NCI-H2171 (cell line): Measurements from ENCODE around the gene NOD2.

Experiments
- DNase-seq: peaks from one replicate; lab custom pipeline; 2025; lab: John Stamatoyannopoulos, UW

The NOD2 gene

GRCh38 chr16:50692999-50693781 is at the start of gene NOD2:
Gene NOD2, plus strand, starts transcription at chr16:50693606. Its CDS starts 5,890 bp downstream, at chr16:50699496.
- DNase-seq: no peak

GRCh38 chr16:50644245-50644644 is 49.2 kb upstream of the NOD2 start:
- no peak for DNase-seq

GRCh38 chr16:50644729-50645128 is 48.7 kb upstream of the NOD2 start:
- no peak for DNase-seq

- DNase-seq: no peak
Observed at GRCh38 chr16:50645563-50646220, 47.7 kb upstream of the NOD2 start.

GRCh38 chr16:50646345-50646744 is 47.1 kb upstream of the NOD2 start:
- DNase-seq: no peak

- DNase-seq: no peak
Observed at GRCh38 chr16:50651835-50652438, 41.5 kb upstream of the NOD2 start.

GRCh38 chr16:50652836-50653425 is 40.5 kb upstream of the NOD2 start:
- no peak for DNase-seq

- DNase-seq: no peak
Observed at GRCh38 chr16:50653633-50654519, 39.5 kb upstream of the NOD2 start.

- no peak for DNase-seq
Observed at GRCh38 chr16:50655558-50656055, 37.8 kb upstream of the NOD2 start.

GRCh38 chr16:50657241-50657640 is 36.2 kb upstream of the NOD2 start:
- DNase-seq: no peak

GRCh38 chr16:50659806-50660205 is 33.6 kb upstream of the NOD2 start:
- no peak for DNase-seq

GRCh38 chr16:50662306-50662940 is 31.0 kb upstream of the NOD2 start:
- DNase-seq: no peak

GRCh38 chr16:50664270-50664669 is 29.1 kb upstream of the NOD2 start:
- DNase-seq: no peak

GRCh38 chr16:50665128-50665878 is 28.1 kb upstream of the NOD2 start:
- peak; percentile 54 for DNase-seq

GRCh38 chr16:50666658-50667496 is 26.5 kb upstream of the NOD2 start:
- DNase-seq: no peak

- DNase-seq: no peak
Observed at GRCh38 chr16:50667497-50668367, 25.7 kb upstream of the NOD2 start.

GRCh38 chr16:50668368-50669008 is 24.9 kb upstream of the NOD2 start:
- DNase-seq: no peak

- DNase-seq: no peak
Observed at GRCh38 chr16:50669741-50670140, 23.7 kb upstream of the NOD2 start.
